Keratinocyte (primary cell): ENCODE measurements around the gene TTC28. TPM values are rescaled to one million over a fixed set of nuclear protein-coding genes. Genes with fewer than 3 reads are reported as not detected.

Experiments used
- DNase-seq: peaks from one replicate; pipeline ENCODE4 v3.0.0-alpha.2; 2011; ENCODE audit warnings: low read depth, missing footprints, low spot score
- FAIRE-seq: peaks from 2 replicates; lab custom pipeline; 2011; peaks lifted over from hg19 to GRCh38; lab: Jason Lieb, UNC
- H2AFZ ChIP-seq: 2 replicates; pipeline ENCODE4 v1.6.0; 2012; ENCODE audit warnings: low read length, control low read depth, inconsistent platforms; ENCODE audit not compliant: control insufficient read depth
- H3K27ac ChIP-seq: 2 replicates; pipeline ENCODE4 v1.5.1; 2011; ENCODE audit warnings: low read length; ENCODE audit not compliant: control insufficient read depth, insufficient read depth
- H3K27me3 ChIP-seq: 3 replicates; pipeline ENCODE4 v1.6.0; 2011; ENCODE audit warnings: low read length; ENCODE audit not compliant: control insufficient read depth, insufficient read depth; ENCODE audit errors: extremely low read depth
- H3K36me3 ChIP-seq, 2 experiments: 2 replicates in 1 of 2; 3 replicates in 1 of 2; pipeline ENCODE4 v1.5.1; 2011; ENCODE audit warnings: low read length in 2 of 2, mild to moderate bottlenecking in 1 of 2; ENCODE audit not compliant: control insufficient read depth in 2 of 2, insufficient read depth in 2 of 2; ENCODE audit errors: extremely low read depth in 1 of 2
- H3K4me1 ChIP-seq: 3 replicates; pipeline ENCODE4 v1.5.1; 2011; ENCODE audit warnings: low read length; ENCODE audit not compliant: control insufficient read depth, insufficient read depth; ENCODE audit errors: extremely low read depth
- H3K4me2 ChIP-seq: 3 replicates; pipeline ENCODE4 v1.6.0; 2011; ENCODE audit warnings: low read depth, low read length; ENCODE audit not compliant: control insufficient read depth, insufficient read depth; ENCODE audit errors: extremely low read depth
- H3K4me3 ChIP-seq, 3 experiments: fragments of 200-600 bp in 1 of 3; sonication (generic) in 1 of 3; 2 replicates in 2 of 3; 3 replicates in 1 of 3; pipeline ENCODE4 v1.5.1; 2011 to 2016; ENCODE audit warnings: low read length in 3 of 3, mild to moderate bottlenecking in 3 of 3, control low read depth in 2 of 3, inconsistent platforms in 1 of 3, low read depth in 1 of 3, mixed read lengths in 1 of 3, mixed run types in 1 of 3, moderate library complexity in 1 of 3; ENCODE audit not compliant: control insufficient read depth in 2 of 3, insufficient read depth in 2 of 3; ENCODE audit errors: extremely low read depth in 1 of 3
- H3K79me2 ChIP-seq: 2 replicates; pipeline ENCODE4 v1.6.0; 2012; ENCODE audit warnings: low read length; ENCODE audit not compliant: control insufficient read depth, insufficient read depth
- H3K9ac ChIP-seq: 3 replicates; pipeline ENCODE4 v1.6.0; 2011; ENCODE audit warnings: low read length; ENCODE audit not compliant: control insufficient read depth, insufficient read depth; ENCODE audit errors: extremely low read depth
- H3K9me1 ChIP-seq: 3 replicates; pipeline ENCODE4 v1.6.0; 2011; ENCODE audit warnings: low read length; ENCODE audit not compliant: control insufficient read depth, insufficient read depth; ENCODE audit errors: extremely low read depth
- H3K9me3 ChIP-seq: 2 replicates; pipeline ENCODE4 v1.5.1; 2012; ENCODE audit warnings: low read depth, low read length; ENCODE audit not compliant: control insufficient read depth
- H4K20me1 ChIP-seq: 3 replicates; pipeline ENCODE4 v1.6.0; 2011; ENCODE audit warnings: low read length; ENCODE audit not compliant: control insufficient read depth, insufficient read depth; ENCODE audit errors: extremely low read depth
- CTCF ChIP-seq, 3 experiments: IDR thresholded peaks in 1 of 3; conservative IDR thresholded peaks in 1 of 3; optimal IDR thresholded peaks in 1 of 3; 2 replicates in 2 of 3; 3 replicates in 1 of 3; pipeline versions ENCODE3 to v1.5.1; 2011; ENCODE audit warnings: low read length in 3 of 3, mild to moderate bottlenecking in 3 of 3, moderate library complexity in 2 of 3, control low read depth in 1 of 3, inconsistent platforms in 1 of 3; ENCODE audit not compliant: insufficient read depth in 2 of 3; ENCODE audit errors: extremely low read depth in 1 of 3
- EZH2 ChIP-seq: IDR thresholded peaks from one replicate; pipeline ENCODE4 v1.6.1; 2012; ENCODE audit warnings: inconsistent platforms, mild to moderate bottlenecking, low read length, moderate library complexity
- dilution Hi-C: fragments of 300-500 bp; cut with MboI; formaldehyde crosslinking; loops from one replicate; pipeline ENCODE4 v1.7.0; 2020; ENCODE audit warnings: low sequenced_read_pairs; ENCODE audit not compliant: extremely low pct_ligation_motif_present
- polyA plus RNA-seq, 5 experiments: library from polyadenylated mRNA; depleted of rRNA in 3 of 5; stranded (reverse) in 3 of 5; stranded (forward) in 1 of 5; unstranded in 1 of 5; fragments of >200 nt; gene quantifications; 1 replicate in 1 of 5; 2 replicates in 3 of 5; 3 replicates in 1 of 5; pipeline versions ENCODE4 v1.2.1 to v1.2.3, GENCODE V29; 2011 to 2012; ENCODE audit warnings: missing spikeins in 2 of 5, low read depth in 1 of 5, low replicate concordance in 1 of 5

TTC28 gene
- polyA plus RNA-seq, 1 donor (not counting 4 experiments of a cell fraction or from before 2014, with no cell fraction given): 0.66 TPM

GRCh38 chr22:28411125-28411524 lies 268.5 kb downstream of the TTC28 start:
- Histone ChIP-seq H3K36me3 (no peaks in the 10 kb centered on the region), H3K79me2 (no peaks in the 10 kb centered on the region), H3K27me3 (peaks cover 5% of the 10 kb centered on the region), H3K4me2 (no peak overlapping the region), H3K9me3 (no peaks in the 10 kb centered on the region), H3K4me3 (no peak overlapping the region), H3K27ac (no peak overlapping the region), H3K9ac (no peak overlapping the region), H2AFZ (no peak overlapping the region), H3K4me1 (no peaks in the 10 kb centered on the region), H4K20me1 (no peaks in the 10 kb centered on the region), H3K9me1 (no peaks in the 10 kb centered on the region)
- TF ChIP-seq CTCF (optimal IDR thresholded peaks at IDR 0.05 in 1 of 3, IDR thresholded peaks at IDR 0.05 in 1 of 3, conservative IDR thresholded peaks at IDR 0.05 in 1 of 3; ENCODE audit: extremely low read depth in 1 of 3, insufficient read depth in 2 of 3, low read length in 3 of 3) (no peak), EZH2 (no peak)
- dilution Hi-C loops: no loop called here
- no peak for DNase-seq
- FAIRE-seq: no peak

- H3K9ac ChIP-seq: no peak overlapping the region
- no peak overlapping the region for H2AFZ ChIP-seq
- DNase-seq (no peak), FAIRE-seq (no peak)
- no peaks in the 10 kb centered on the region for H3K36me3 ChIP-seq
- peaks cover 5% of the 10 kb centered on the region for H3K27me3 ChIP-seq
- no peaks in the 10 kb centered on the region for H3K9me3 ChIP-seq
- H3K9me1 ChIP-seq: no peaks in the 10 kb centered on the region
- dilution Hi-C loops: no loop called here
- TF ChIP-seq EZH2: no peak
- no peak for TF ChIP-seq CTCF (optimal IDR thresholded peaks at IDR 0.05 in 1 of 3, IDR thresholded peaks at IDR 0.05 in 1 of 3, conservative IDR thresholded peaks at IDR 0.05 in 1 of 3; ENCODE audit: extremely low read depth in 1 of 3, insufficient read depth in 2 of 3, low read length in 3 of 3)
- H4K20me1 ChIP-seq: no peaks in the 10 kb centered on the region
- no peak overlapping the region for H3K27ac ChIP-seq
- H3K79me2 ChIP-seq: no peaks in the 10 kb centered on the region
- H3K4me3 ChIP-seq: no peak overlapping the region
- H3K4me1 ChIP-seq: no peaks in the 10 kb centered on the region
- no peak overlapping the region for H3K4me2 ChIP-seq
These were observed 269.4 kb downstream of the TTC28 start for GRCh38 chr22:28410050-28410816.
